Muscle layer of duodenum (tissue), 2 donors: ENCODE data around the gene MAN2A2.
"Not testable (repeated sequence)": the region's sequence is repeated elsewhere in the genome, so short reads cannot be mapped to it uniquely, and the experiment has no call there.

Source experiments
- H3K27ac ChIP-seq: one replicate; pipeline ENCODE4 v1.7.0; 2013; ENCODE audit warnings: mild to moderate bottlenecking, low read length
- H3K27me3 ChIP-seq: one replicate; pipeline ENCODE4 v1.7.0; 2013; ENCODE audit warnings: low read depth, mild to moderate bottlenecking, control low read depth, low read length
- H3K36me3 ChIP-seq, 2 donors: one replicate each; pipeline ENCODE4 v1.7.0; 2013; ENCODE audit warnings: low read length in 2 of 2, control low read depth in 1 of 2, mild to moderate bottlenecking in 1 of 2; ENCODE audit not compliant: insufficient read depth in 2 of 2, control insufficient read depth in 1 of 2
- H3K4me1 ChIP-seq, 2 donors: one replicate each; pipeline ENCODE4 v1.7.0; 2013; ENCODE audit warnings: low read length in 2 of 2, mild to moderate bottlenecking in 2 of 2, control low read depth in 1 of 2, moderate library complexity in 1 of 2; ENCODE audit not compliant: insufficient read depth in 2 of 2, control insufficient read depth in 1 of 2
- H3K4me3 ChIP-seq, 2 donors: one replicate each; pipeline ENCODE4 v1.7.0; 2013; ENCODE audit warnings: low read length in 2 of 2, low read depth in 1 of 2, mild to moderate bottlenecking in 1 of 2
- H3K9me3 ChIP-seq, 2 donors: one replicate each; pipeline ENCODE4 v1.7.0; 2013; ENCODE audit warnings: low read length in 2 of 2, control low read depth in 1 of 2, mild to moderate bottlenecking in 1 of 2; ENCODE audit not compliant: control insufficient read depth in 1 of 2
- donor health status: healthy.

The MAN2A2 gene

GRCh38 chr15:90887037-90887481, 16.0 kb upstream of the MAN2A2 start:
- no peak overlapping the region for H3K4me3 ChIP-seq
- H3K4me1 ChIP-seq = peaks cover 10 to 26% of the 10 kb centered on the region in 2 donors
- no peaks in the 10 kb centered on the region for H3K27me3 ChIP-seq
- H3K36me3 ChIP-seq = peaks cover 20 to 52% of the 10 kb centered on the region in 2 donors
- H3K9me3 ChIP-seq = no peaks in the 10 kb centered on the region
- H3K27ac ChIP-seq = no peak overlapping the region

- Histone ChIP-seq H3K27me3 (no peaks in the 10 kb centered on the region), H3K4me1 (peaks cover 5 to 18% of the 10 kb centered on the region in 2 donors), H3K36me3 (peaks cover 38 to 69% of the 10 kb centered on the region in 2 donors), H3K27ac (no peak overlapping the region), H3K4me3 (no peak overlapping the region), H3K9me3 (no peaks in the 10 kb centered on the region)
Measured at GRCh38 chr15:90889313-90889730, 13.8 kb upstream of the MAN2A2 start.

- Histone ChIP-seq H3K27me3 (no peaks in the 10 kb centered on the region), H3K9me3 (no peaks in the 10 kb centered on the region), H3K4me3 (no peak overlapping the region), H3K4me1 (peaks cover 2 to 16% of the 10 kb centered on the region in 2 donors), H3K36me3 (peaks cover 38 to 71% of the 10 kb centered on the region in 2 donors), H3K27ac (no peak overlapping the region)
Measured at GRCh38 chr15:90889736-90890456, 13.2 kb upstream of the MAN2A2 start.

GRCh38 chr15:90890839-90891238, 12.3 kb upstream of the MAN2A2 start:
- Histone ChIP-seq H3K9me3 (no peaks in the 10 kb centered on the region), H3K36me3 (peaks cover 38 to 80% of the 10 kb centered on the region in 2 donors), H3K27ac (no peak overlapping the region), H3K4me1 (peaks cover 0 to 7% of the 10 kb centered on the region in 2 donors), H3K4me3 (no peak overlapping the region), H3K27me3 (no peaks in the 10 kb centered on the region)

GRCh38 chr15:90891346-90891949, 11.7 kb upstream of the MAN2A2 start:
- Histone ChIP-seq H3K4me1 (peaks cover 0 to 1% of the 10 kb centered on the region in 2 donors), H3K36me3 (peaks cover 38 to 81% of the 10 kb centered on the region in 2 donors), H3K4me3 (no peak overlapping the region), H3K27ac (no peak overlapping the region), H3K27me3 (no peaks in the 10 kb centered on the region), H3K9me3 (no peaks in the 10 kb centered on the region)

- Histone ChIP-seq H3K27ac (no peak overlapping the region), H3K4me3 (no peak overlapping the region), H3K4me1 (no peaks in the 10 kb centered on the region), H3K27me3 (no peaks in the 10 kb centered on the region), H3K36me3 (peaks cover 34 to 78% of the 10 kb centered on the region in 2 donors), H3K9me3 (no peaks in the 10 kb centered on the region)
Measured at GRCh38 chr15:90892023-90892422, 11.1 kb upstream of the MAN2A2 start.

GRCh38 chr15:90892498-90893174, 10.5 kb upstream of the MAN2A2 start:
- no peaks in the 10 kb centered on the region for H3K4me1 ChIP-seq
- H3K4me3 ChIP-seq = no peak overlapping the region
- H3K27me3 ChIP-seq = no peaks in the 10 kb centered on the region
- no peaks in the 10 kb centered on the region for H3K9me3 ChIP-seq
- no peak overlapping the region for H3K27ac ChIP-seq
- peaks cover 34 to 72% of the 10 kb centered on the region in 2 donors for H3K36me3 ChIP-seq

- Histone ChIP-seq H3K27ac (no peak overlapping the region), H3K4me1 (no peaks in the 10 kb centered on the region), H3K27me3 (no peaks in the 10 kb centered on the region), H3K9me3 (no peaks in the 10 kb centered on the region), H3K36me3 (peaks cover 34 to 64% of the 10 kb centered on the region in 2 donors), H3K4me3 (no peak overlapping the region)
Measured at GRCh38 chr15:90893175-90894090, 9.7 kb upstream of the MAN2A2 start.

- peaks cover 26 to 47% of the 10 kb centered on the region in 2 donors for H3K36me3 ChIP-seq
- H3K27ac ChIP-seq = no peak overlapping the region
- no peaks in the 10 kb centered on the region for H3K4me1 ChIP-seq
- H3K27me3 ChIP-seq = no peaks in the 10 kb centered on the region
- H3K4me3 ChIP-seq = no peak overlapping the region
- no peaks in the 10 kb centered on the region for H3K9me3 ChIP-seq
Measured at GRCh38 chr15:90895571-90896117, 7.5 kb upstream of the MAN2A2 start.

GRCh38 chr15:90897131-90897655, 5.9 kb upstream of the MAN2A2 start:
- not testable (repeated sequence) for H3K9me3 ChIP-seq, H3K27me3 ChIP-seq, H3K4me3 ChIP-seq, H3K27ac ChIP-seq, H3K4me1 ChIP-seq
- peaks cover 17 to 32% of the 10 kb centered on the region in 2 donors for H3K36me3 ChIP-seq
